T47D (cell line): ENCODE data around the gene RUBCNL.

ENCODE experiments used
- DNase-seq, 2 experiments: peaks; one replicate each; pipeline versions ENCODE4 v3.0.0 to v3.0.0-alpha.2; 2011 to 2012; ENCODE audit warnings: low read depth in 1 of 2, low spot score in 1 of 2
- JUND ChIP-seq: IDR thresholded peaks from 2 replicates; pipeline ENCODE4 v1.6.1; 2012; ENCODE audit warnings: low read depth
- in situ Hi-C: cut with HindIII; loops from 2 replicates; pipeline ENCODE4 v1.10.0; 2016; ENCODE audit warnings: low sequenced_read_pairs, low pct_unique_long_range_greater_than_20kb

Gene RUBCNL

DNA sequence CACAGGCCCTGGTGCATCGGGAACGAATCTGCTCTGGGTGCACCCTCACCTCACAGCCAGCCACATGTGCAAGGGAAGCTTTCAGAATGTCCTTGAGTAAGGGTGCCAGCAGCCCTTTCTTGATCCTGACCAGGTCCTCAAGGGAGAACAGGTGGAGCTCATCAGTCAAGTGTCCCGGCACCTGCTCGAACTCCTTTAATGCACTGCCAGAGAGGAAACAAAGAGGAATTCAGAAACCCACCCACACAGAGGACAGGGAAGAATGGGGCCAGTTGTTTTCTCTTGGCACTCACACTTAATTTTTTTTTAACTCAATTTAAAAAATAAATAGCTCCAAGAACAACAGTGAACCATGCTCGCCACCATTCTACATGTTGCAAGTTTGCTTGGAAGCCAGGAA lies 41.7 kb downstream of the RUBCNL start:
- DNase-seq = no peak
- TF ChIP-seq JUND = no peak
- in situ Hi-C loops = no loop called here

DNA sequence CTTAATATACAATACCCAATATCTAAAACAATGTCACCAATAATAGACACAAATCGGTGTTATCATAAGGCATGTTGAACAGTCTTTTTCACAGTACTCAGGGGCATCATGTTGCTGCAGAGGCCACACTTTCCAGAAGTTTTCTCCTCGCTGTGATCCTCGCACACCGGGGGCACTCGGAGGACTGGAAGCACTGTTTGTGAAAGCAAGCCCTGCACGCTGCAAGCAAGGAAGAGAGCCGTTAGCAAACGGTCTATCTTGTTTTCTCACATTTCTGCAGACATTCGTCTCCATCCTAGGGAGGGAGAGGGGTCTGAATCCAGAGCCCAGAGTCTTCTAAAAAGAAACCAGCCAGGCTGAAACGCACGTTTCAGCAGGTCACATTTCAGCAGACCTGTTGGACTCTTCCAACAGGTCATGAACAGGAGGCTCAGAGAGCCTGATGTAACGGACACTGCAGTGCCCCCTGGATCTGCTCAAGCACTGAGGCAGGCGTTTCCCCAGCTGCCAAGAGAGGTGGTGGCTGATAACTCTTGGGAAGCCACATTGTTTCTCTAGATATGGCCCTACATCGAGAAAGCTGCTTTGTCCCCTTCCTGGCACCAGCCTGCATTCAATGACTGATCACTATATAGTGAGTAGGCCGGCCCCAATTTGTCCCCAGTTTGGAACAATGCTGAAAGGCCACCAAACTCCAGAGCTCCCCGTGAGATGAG lies 43.6 kb downstream of the RUBCNL start:
- in situ Hi-C loops = no loop called here
- no peak for DNase-seq
- TF ChIP-seq JUND = no peak

DNA sequence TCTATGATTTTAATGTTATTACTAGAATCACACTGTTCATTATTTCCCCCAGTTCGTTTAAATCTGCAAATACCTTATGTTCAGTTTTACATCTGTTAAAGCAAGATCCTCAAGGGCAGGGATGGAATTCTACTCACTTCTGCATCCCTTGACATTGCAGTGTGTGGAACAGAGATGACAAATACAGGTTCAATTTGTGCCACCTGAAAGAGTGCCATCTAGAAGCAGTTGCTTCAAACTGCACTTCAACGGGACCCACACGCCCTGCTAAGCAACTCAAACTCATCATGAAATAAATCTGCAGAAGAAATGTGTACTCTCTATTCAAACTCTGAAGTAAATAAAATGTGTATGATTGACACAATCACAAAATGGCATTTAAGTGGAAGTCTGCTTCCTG lies 44.5 kb downstream of the RUBCNL start:
- no peak for TF ChIP-seq JUND
- in situ Hi-C loops = no loop called here

DNA sequence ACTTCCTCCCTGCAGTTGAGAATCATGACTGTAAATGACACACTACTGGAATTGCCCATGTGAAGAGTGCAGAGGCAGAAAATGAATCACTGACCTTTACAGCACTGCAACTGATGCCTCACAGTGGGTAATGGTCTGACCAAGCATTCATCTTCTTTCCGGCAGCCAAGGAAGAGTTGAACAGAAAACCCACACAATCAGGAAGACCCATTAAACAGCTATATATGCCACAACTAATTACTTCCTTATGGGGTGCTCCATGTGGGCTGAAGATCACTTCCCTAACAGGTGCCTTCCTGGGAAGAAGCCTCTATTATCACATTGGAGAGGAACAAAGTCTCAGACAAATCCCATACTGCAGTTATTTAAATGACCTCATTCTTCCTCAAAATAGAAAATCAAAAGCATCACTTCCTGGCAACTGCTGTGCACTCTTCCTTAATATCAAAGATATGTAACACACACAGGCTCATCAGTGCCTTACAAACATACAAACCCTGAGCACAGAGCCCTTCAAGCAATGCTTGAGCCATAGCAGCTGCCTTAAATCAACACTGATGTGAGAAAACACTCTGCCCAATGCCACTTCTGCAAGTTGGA lies 45.8 kb downstream of the RUBCNL start:
- in situ Hi-C loops = no loop called here
- DNase-seq = no peak
- TF ChIP-seq JUND = no peak

More for the DNA sequence above, 44.5 kb downstream of the RUBCNL start:
- DNase-seq = peak; percentile 10 to 12

DNA sequence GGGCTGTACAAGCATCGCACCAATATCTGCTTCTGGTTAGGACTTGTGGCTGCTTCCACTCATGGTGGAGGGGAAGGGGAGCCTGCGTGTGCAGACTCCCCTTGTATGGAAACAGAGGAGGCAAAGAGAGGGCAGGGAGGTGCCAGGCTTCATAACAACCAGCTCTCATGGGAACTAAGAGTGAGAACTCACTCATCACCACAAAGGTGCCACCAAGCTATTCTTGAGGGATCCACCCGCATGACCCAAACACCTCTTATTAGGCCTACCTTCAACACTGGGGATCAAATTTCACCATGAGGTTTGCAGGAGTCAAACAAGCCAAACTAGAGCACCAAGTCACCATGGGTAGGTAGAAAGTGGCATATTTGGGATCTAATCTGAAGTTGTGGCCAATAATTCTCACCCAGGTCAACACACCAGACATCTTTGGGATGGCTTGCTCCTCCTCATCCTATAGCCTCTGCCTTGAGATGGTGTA lies 46.4 kb downstream of the RUBCNL start:
- no peak for TF ChIP-seq JUND
- no peak for DNase-seq
- in situ Hi-C loops = no loop called here

DNA sequence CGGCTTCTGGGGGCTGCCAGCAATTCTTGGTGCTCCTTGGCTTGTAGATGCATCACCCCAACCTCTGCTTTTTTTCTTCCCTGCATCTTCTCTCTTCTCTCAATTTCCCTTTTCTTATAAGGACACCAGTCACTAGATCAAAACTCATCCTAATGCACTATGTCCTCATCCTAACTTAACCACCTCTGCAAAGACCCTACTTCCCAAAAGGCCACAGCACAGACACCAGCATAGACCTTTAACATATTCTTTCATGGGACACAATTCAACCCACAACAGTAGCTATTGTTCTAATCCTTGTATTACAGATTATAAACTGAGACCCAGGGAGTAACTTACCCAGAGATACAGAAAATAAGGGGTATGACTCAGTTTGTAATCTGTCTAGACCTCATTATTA lies 47.0 kb downstream of the RUBCNL start:
- no peak for DNase-seq
- in situ Hi-C loops = no loop called here
- no peak for TF ChIP-seq JUND

DNA sequence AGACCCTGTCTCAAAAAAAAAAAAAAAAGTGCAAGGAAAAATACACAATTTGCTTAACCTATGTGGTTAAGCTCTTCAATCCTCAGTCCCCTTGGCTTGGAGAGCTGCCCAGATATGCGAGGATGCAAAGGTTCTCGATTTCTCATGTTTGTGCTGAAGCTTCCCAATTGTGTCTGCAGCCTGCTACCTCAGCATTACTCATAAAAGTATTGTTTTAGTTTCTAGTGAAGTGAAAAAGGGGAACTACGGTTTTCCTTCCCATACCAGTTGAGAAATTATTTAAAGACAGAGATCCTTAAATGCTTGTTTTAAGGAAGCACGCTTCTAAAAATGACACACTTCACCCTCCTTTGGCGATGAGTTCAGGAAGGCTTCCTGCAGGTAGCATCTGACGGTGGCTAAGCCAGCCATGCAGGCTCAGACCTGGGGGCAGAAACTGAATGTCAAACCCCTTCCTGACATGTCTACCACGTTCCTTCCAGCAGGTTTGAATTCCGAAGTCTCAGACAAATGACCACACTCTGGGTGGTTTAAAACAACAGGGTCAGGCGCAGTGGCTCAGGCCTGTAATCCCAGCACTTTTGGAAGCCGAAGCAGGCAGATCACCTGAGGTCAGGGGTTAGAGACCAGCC lies 47.9 kb downstream of the RUBCNL start:
- in situ Hi-C loops = no loop called here
- TF ChIP-seq JUND = no peak
- no peak for DNase-seq

DNA sequence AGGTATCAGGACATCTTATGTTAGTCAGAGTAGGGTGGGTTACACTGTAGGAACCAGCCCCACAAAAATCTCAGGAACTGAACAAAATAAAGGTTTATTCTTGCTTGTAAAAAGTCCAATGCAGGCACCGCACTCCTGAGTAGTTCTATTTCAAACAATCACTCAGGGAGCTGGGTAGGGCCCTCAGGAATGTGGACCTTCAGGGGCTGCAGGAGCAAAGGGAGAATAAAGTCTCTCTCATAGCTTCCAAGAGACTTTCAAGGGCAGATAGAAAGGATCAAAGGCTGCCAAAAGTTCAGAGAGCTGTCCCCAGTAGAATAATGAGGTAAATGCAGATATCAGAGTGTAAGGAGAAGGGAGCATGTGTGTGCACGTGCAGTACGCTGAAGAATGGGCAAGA lies 49.4 kb downstream of the RUBCNL start:
- in situ Hi-C loops = no loop called here
- TF ChIP-seq JUND = no peak

DNA sequence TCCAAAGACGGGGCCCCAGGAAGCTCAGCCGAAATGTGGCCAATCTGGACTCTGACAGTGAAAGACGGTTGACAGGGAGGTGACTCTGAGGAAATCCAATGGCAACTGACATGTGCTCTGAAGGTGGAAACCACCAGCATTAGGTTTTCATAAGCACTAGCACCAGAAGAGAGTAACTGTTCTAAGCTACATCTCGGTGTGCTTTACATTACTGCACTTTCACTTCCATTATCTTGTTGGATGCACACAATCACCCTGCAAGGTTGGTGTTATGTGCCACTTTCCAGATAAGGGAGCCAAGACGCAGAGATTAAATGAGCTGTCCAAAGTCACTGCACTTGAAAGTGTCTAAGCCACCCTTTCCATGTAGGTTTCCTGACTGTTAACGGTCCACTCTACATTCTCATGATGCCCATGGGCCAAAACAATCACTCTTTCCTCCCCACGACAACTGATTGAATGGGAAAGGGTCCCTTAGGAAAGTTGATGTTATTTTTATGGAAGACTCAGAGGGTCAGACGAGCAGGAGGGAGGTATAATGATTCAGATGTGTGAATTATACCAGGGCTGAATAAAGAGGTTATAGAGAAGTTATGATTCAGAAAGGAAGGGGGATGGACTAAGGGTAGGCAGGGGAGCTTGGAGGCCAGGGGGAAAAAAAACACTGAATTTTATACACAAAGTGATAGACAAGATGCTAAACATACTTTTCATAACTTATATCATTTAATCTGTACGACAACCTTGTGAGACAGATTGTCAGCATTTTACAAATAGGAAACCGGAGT lies 52.8 kb downstream of the RUBCNL start:
- in situ Hi-C loops = no loop called here
- no peak for DNase-seq
- no peak for TF ChIP-seq JUND

More for the DNA sequence above, 49.4 kb downstream of the RUBCNL start:
- no peak for DNase-seq

DNA sequence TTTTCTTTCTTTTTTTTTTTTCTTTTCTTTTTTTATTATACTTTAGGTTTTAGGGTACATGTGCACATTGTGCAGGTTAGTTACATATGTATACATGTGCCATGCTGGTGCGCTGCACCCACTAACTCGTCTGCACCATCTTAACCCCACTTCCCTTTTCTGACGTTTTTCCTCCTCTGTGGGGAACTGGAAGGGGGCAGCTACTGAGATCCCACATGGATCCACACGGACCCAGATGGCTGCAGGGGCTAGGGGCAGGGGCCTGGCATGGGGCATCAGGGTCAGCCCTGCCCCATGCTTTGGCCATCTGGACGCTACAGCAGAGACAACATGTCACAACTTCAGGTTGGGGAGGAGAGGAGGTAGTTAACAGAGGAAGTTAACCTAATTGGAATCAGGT lies 54.3 kb downstream of the RUBCNL start:
- no peak for DNase-seq
- in situ Hi-C loops = no loop called here
- no peak for TF ChIP-seq JUND

DNA sequence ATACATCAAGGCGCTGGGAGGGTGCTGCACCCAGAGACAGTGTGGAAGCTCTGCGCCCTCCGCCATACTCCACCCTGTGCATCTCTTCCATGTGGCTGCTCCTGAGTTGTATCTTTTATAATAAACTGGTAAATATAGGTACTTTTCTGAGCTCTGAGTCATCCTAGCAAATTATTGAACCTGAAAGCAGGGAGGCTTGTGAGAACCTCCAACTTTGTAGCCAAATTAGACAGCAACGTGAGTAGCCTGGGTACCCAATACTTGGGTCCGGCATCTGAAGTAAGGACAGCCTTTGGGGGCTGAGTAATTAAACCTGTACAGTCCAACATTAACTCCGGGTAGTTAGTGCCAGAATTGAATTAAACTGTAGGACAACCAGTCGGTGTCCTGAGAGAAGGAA lies 57.4 kb downstream of the RUBCNL start:
- TF ChIP-seq JUND = no peak
- in situ Hi-C loops = no loop called here
- DNase-seq = no peak

DNA sequence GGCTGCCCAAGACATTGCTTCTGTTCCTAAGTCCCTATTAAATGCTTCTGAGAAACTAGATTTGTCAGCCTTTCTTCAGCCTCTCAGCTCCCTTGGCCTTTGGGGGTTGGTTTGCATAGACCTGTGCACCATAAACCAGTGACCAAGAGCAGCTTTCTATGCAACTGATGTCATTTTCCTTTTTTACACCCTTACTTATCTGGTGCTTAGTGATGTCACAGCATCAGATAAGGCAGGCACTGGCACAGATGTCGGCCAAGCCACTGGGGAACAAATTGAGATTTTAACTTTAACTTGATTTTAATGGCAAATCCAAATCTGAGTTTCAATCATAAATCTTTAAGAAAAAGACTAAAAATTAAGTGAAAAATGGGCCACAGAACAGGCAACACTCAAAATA lies 59.8 kb downstream of the RUBCNL start:
- in situ Hi-C loops = no loop called here

More for the DNA sequence above, 59.8 kb downstream of the RUBCNL start:
- TF ChIP-seq JUND = no peak
- no peak for DNase-seq
